ENCODE results near the gene GLRA2.

DNA sequence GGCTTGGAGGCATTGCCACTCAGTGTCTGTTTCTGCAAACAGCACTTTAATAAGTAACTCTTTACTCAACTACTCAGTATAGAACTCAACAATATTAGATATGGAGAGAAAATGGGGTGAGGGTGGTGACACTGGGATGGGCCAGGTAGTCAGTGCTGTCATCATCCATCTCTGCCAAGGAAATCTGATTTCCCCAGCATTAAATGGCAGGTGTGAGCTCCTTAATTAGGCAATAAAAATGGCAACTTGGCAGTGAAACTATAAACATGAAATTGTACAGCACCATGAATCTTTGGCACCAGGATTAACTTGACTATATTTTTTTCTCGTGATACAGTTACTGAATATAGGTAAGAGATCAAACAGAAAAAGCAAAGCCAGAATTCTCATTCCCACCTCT, 146.2 kb downstream of the GLRA2 start:
- TF ChIP-seq, protein P1, sequence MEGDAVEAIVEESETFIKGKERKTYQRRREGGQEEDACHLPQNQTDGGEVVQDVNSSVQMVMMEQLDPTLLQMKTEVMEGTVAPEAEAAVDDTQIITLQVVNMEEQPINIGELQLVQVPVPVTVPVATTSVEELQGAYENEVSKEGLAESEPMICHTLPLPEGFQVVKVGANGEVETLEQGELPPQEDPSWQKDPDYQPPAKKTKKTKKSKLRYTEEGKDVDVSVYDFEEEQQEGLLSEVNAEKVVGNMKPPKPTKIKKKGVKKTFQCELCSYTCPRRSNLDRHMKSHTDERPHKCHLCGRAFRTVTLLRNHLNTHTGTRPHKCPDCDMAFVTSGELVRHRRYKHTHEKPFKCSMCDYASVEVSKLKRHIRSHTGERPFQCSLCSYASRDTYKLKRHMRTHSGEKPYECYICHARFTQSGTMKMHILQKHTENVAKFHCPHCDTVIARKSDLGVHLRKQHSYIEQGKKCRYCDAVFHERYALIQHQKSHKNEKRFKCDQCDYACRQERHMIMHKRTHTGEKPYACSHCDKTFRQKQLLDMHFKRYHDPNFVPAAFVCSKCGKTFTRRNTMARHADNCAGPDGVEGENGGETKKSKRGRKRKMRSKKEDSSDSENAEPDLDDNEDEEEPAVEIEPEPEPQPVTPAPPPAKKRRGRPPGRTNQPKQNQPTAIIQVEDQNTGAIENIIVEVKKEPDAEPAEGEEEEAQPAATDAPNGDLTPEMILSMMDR (IDR thresholded peaks at IDR 0.05) = no peak
- no peak for TF ChIP-seq POLR2A (IDR thresholded peaks at IDR 0.05)
